Cardiac muscle cell (in vitro differentiated cells and primary cell): Measurements from ENCODE around the gene PHLDB2. TPM values are rescaled to one million over a fixed set of nuclear protein-coding genes. Genes with fewer than 3 reads are reported as not detected.

Experiments
- DNase-seq, 2 donors: peaks; one replicate each; pipeline versions ENCODE4 v3.0.0 to v3.0.0-alpha.2; 2010 to 2017; ENCODE audit warnings: low read depth in 1 of 2, low spot score in 1 of 2
- H3K27ac ChIP-seq: fragments of 200-600 bp; sonication (generic); 2 replicates; pipeline ENCODE4 v1.5.1; 2016
- H3K27me3 ChIP-seq: fragments of 200-600 bp; sonication (generic); 2 replicates; pipeline ENCODE4 v1.6.0; 2016; ENCODE audit warnings: control low read depth
- H3K36me3 ChIP-seq: fragments of 200-600 bp; sonication (generic); 2 replicates; pipeline ENCODE4 v1.5.1; 2016; ENCODE audit warnings: control low read depth
- H3K4me1 ChIP-seq: fragments of 200-600 bp; sonication (generic); 2 replicates; pipeline ENCODE4 v1.8.1; 2017; ENCODE audit warnings: low read depth, mild to moderate bottlenecking, mixed run types
- H3K4me3 ChIP-seq: fragments of 200-600 bp; sonication (generic); 2 replicates; pipeline ENCODE4 v1.5.1; 2016; ENCODE audit warnings: mild to moderate bottlenecking
- H3K9me3 ChIP-seq: fragments of 200-600 bp; sonication (generic); 2 replicates; pipeline ENCODE4 v1.5.1; 2017; ENCODE audit warnings: low read depth, mild to moderate bottlenecking, control low read depth
- polyA plus RNA-seq: library from polyadenylated mRNA; unstranded; fragments of >200 nt; fragmentation: Nextera tagmentation; extraction: Ambion mirVana; gene quantifications from 2 replicates; pipeline ENCODE4 v1.2.1, GENCODE V29; 2016
- total RNA-seq: library from RNA; depleted of rRNA; stranded (reverse); fragments of >200 nt; gene quantifications from 2 replicates; pipeline ENCODE4 v1.2.3, GENCODE V29; 2016
- TF ChIP-seq, protein P1 (sequence below): IDR thresholded peaks from 2 replicates; pipeline ENCODE4 v1.5.1; 2012; ENCODE audit warnings: low read depth, mild to moderate bottlenecking, low read length

PHLDB2 gene
- total RNA-seq: 11.2 and 27.2 TPM in 2 replicates
- 11.3 and 24.4 TPM in 2 replicates for polyA plus RNA-seq

DNA sequence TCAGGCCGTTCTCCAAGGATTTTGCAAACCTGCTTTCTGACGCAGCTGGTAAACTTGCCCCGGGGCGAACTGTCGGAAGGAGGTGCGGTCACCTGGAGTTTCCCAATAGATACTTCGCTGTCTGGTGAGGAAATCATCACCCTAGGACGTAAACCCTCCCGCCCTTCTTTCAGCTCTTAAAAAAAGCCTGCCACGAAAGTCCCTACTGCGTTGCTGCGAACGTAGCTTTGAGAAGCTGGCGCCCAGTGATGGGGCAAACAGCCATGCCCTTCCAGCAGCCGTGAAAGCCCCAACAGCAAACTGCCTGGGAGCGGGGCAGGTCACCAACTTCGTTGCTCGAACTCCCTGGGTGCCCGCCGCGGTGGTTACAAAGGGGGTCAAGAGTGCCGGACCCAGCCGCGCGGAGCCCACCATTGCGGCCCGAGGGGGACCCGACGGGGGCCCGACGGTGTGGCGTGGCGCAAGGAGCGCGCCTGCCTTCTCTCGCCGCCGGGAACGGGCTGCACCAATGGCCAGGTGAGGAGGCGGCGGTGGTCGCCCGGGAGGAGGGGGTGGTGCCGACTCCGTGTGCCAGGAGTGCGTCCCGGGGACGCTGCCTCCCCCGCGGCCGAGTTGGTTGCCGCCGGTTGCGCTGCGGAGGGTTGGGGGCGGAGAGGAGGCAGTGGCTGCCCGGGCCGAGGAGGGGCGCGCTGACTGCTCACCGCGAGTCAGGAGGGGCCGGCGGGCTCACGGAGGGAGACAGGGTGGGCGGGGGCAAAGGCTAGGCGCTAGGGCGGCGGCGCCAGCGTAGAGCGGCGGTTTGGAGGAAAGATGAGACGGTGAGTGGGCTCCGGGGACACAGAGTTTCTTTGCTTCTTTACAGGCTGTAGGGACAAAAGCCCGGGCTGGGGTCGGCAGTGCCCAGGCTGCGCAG is at the start of gene PHLDB2:
Gene PHLDB2, plus strand, starts transcription at position 205 of the 913 bp plus-strand sequence. CDS start 24,813 bp downstream, outside the sequence.
- Histone ChIP-seq H3K27ac (peak within 1 kb of the TSS; percentile 81), H3K4me1 (peaks cover 32% of the 10 kb centered on the region), H3K9me3 (no peaks in the 10 kb centered on the region), H3K4me3 (peak within 1 kb of the TSS; percentile 64), H3K27me3 (no peaks in the 10 kb centered on the region), H3K36me3 (no peaks in the 10 kb centered on the region)
- TF ChIP-seq, protein P1, sequence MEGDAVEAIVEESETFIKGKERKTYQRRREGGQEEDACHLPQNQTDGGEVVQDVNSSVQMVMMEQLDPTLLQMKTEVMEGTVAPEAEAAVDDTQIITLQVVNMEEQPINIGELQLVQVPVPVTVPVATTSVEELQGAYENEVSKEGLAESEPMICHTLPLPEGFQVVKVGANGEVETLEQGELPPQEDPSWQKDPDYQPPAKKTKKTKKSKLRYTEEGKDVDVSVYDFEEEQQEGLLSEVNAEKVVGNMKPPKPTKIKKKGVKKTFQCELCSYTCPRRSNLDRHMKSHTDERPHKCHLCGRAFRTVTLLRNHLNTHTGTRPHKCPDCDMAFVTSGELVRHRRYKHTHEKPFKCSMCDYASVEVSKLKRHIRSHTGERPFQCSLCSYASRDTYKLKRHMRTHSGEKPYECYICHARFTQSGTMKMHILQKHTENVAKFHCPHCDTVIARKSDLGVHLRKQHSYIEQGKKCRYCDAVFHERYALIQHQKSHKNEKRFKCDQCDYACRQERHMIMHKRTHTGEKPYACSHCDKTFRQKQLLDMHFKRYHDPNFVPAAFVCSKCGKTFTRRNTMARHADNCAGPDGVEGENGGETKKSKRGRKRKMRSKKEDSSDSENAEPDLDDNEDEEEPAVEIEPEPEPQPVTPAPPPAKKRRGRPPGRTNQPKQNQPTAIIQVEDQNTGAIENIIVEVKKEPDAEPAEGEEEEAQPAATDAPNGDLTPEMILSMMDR: no peak
- peak; percentile 87 to 94 for DNase-seq

DNA sequence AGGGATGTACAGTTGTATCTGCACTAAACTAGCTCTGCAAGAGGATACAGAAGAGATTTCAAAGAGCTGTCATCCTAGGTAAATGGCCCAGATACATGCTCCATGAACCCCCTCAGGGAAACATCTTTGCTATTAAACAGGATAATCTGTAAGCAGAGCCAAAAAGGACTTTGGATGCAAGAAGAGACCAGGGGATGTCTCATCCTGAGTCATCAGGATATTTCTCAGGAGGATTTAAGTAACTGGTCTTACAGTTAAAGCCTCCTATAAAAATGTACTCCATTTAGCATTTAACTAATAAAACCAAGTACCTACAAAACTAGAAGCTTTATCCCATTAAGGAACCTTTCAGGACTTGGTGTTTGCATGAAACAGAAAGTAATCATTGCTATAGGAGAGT is 48.2 kb upstream of the PHLDB2 start:
- TF ChIP-seq, protein P1: no peak
- H3K27ac ChIP-seq: no peak overlapping the region
- no peaks in the 10 kb centered on the region for H3K36me3 ChIP-seq
- DNase-seq: peak in 1 of 2 donors; percentile 59
- no peaks in the 10 kb centered on the region for H3K27me3 ChIP-seq
- no peak overlapping the region for H3K4me3 ChIP-seq
- no peaks in the 10 kb centered on the region for H3K9me3 ChIP-seq
- no peaks in the 10 kb centered on the region for H3K4me1 ChIP-seq

DNA sequence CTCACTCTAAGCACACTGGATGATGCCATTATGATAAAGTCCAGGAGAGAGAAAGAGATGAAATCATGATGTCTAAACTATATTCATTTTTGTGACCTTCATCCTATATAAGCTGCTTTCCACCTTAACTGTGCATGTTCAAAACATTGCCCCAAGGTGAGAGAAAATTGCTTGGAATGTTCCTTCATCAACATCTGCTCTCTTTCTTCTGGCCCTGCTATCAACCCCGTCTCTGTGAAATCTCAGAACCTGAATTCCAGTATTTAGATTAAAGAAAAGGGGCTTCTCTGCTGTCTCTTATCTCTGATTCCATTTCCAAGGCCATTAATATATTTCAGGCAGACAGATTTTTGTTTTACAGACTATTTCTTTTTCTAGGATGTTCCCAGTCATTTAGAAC is 47.3 kb upstream of the PHLDB2 start:
- DNase-seq: no peak
- TF ChIP-seq, protein P1: no peak
- Histone ChIP-seq H3K36me3 (no peaks in the 10 kb centered on the region), H3K9me3 (no peaks in the 10 kb centered on the region), H3K27me3 (no peaks in the 10 kb centered on the region), H3K4me3 (no peak overlapping the region), H3K4me1 (no peaks in the 10 kb centered on the region), H3K27ac (no peak overlapping the region)

DNA sequence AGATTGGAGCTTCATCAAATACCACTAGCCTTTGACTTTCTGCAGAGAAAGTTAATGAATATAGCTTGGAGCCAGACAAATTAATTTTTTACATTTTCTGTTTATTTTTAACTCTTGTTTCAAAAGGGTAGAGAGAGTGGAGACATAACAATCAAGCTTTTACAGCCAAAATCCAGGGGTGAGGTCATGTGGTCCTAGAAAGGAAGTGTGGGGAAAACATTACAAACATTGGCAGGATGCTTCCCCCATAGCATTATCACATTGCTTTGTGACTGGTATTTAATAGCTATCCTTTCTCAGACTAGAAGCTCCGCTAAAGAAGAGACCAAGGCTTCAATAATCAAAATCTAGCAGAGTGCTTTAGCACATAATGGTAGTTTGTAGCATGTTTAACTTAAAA is 46.4 kb upstream of the PHLDB2 start:
- Histone ChIP-seq H3K9me3 (no peaks in the 10 kb centered on the region), H3K27ac (no peak overlapping the region), H3K27me3 (no peaks in the 10 kb centered on the region), H3K36me3 (no peaks in the 10 kb centered on the region), H3K4me1 (no peaks in the 10 kb centered on the region), H3K4me3 (no peak overlapping the region)
- TF ChIP-seq, protein P1: no peak
- DNase-seq: peak in 1 of 2 donors; percentile 44

DNA sequence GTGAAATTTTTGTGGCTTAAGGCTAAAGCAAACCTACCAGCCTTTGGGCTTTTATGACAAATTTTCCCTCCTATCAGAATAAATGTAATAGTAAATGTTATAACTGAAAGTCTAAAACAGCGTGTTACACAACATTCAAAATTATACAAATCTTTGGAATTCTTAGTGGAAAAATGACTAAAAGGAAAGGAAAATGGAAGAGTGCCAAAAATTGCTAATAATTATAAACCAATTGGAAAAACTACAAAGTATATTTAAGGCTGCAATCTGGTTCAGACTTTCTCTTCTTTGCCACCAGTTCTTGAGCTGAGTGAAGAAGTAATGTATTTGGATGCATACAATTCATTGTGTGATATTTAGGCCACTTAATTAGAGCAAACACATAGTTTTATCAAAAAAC is 45.6 kb upstream of the PHLDB2 start:
- no peaks in the 10 kb centered on the region for H3K36me3 ChIP-seq
- H3K9me3 ChIP-seq: no peaks in the 10 kb centered on the region
- H3K4me3 ChIP-seq: no peak overlapping the region
- TF ChIP-seq, protein P1: no peak
- no peaks in the 10 kb centered on the region for H3K27me3 ChIP-seq
- no peaks in the 10 kb centered on the region for H3K4me1 ChIP-seq
- DNase-seq: no peak
- H3K27ac ChIP-seq: no peak overlapping the region
